AG09319 (cell line): ENCODE measurements around the gene STK39.

ENCODE experiments used
- DNase-seq: peaks from one replicate; pipeline ENCODE4 v3.0.0-alpha.2; 2010; ENCODE audit warnings: low read depth; ENCODE audit errors: extremely low read depth
- TF ChIP-seq, protein P1 (sequence below): IDR thresholded peaks from 2 replicates; pipeline ENCODE4 v1.5.1; 2011; ENCODE audit warnings: low read depth, mild to moderate bottlenecking, inconsistent platforms, low read length, moderate library complexity

STK39 gene

DNA sequence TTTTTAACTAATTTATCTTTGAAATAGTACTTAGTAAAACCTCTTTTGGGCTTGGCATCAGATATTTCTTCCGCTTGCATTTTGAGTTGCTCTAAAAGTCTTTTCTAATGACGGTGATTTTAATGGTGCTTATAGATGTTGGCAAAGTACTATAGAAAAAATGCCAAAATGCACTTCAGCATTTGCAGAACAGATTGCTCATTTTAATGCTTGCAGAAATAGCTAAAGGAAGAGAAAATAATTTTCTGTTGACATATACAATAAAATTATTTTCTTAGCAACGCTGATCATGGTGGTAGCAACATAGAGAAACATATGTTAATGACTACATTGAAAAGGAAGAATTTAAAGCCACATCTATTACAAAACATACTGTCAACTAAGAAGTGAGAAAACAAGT is 170.7 kb downstream of the STK39 start:
- DNase-seq, result no peak
- TF ChIP-seq, protein P1, sequence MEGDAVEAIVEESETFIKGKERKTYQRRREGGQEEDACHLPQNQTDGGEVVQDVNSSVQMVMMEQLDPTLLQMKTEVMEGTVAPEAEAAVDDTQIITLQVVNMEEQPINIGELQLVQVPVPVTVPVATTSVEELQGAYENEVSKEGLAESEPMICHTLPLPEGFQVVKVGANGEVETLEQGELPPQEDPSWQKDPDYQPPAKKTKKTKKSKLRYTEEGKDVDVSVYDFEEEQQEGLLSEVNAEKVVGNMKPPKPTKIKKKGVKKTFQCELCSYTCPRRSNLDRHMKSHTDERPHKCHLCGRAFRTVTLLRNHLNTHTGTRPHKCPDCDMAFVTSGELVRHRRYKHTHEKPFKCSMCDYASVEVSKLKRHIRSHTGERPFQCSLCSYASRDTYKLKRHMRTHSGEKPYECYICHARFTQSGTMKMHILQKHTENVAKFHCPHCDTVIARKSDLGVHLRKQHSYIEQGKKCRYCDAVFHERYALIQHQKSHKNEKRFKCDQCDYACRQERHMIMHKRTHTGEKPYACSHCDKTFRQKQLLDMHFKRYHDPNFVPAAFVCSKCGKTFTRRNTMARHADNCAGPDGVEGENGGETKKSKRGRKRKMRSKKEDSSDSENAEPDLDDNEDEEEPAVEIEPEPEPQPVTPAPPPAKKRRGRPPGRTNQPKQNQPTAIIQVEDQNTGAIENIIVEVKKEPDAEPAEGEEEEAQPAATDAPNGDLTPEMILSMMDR, result no peak

- TF ChIP-seq, protein P1, result no peak
- DNase-seq, result no peak
These were observed 171.9 kb downstream of the STK39 start for GRCh38 chr2:168075446-168075845.

DNA sequence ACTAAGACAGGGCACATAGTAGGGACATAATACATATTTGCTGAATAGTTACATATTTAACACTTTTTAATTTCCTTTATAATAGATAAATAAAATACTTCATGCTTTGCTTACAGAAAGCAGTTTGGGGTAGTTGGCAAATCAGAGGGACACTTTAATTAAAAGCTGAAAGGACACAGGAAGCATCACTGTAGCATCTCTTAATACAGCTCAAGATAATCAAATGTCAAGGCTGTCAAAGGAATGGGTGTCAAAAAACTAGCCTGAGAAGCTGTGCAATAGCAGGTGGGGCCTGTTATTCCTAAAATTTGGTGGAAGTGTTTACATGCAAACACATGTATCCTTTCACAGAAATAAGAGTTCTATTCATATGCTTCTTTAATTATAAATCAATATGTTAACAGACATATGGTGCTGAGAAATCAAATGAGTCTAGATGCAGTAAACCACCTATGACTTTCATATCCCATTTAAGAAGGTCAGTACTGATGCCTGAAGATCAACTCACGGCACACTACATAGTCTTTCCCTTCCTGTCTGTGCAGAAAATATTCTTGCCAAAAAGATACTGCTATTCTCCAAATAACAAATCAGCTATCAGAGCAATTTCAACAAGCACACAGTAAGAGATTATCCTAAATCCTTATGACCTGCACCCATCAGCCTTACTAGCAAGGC is 174.6 kb downstream of the STK39 start:
- DNase-seq, result no peak
- TF ChIP-seq, protein P1, result no peak

DNA sequence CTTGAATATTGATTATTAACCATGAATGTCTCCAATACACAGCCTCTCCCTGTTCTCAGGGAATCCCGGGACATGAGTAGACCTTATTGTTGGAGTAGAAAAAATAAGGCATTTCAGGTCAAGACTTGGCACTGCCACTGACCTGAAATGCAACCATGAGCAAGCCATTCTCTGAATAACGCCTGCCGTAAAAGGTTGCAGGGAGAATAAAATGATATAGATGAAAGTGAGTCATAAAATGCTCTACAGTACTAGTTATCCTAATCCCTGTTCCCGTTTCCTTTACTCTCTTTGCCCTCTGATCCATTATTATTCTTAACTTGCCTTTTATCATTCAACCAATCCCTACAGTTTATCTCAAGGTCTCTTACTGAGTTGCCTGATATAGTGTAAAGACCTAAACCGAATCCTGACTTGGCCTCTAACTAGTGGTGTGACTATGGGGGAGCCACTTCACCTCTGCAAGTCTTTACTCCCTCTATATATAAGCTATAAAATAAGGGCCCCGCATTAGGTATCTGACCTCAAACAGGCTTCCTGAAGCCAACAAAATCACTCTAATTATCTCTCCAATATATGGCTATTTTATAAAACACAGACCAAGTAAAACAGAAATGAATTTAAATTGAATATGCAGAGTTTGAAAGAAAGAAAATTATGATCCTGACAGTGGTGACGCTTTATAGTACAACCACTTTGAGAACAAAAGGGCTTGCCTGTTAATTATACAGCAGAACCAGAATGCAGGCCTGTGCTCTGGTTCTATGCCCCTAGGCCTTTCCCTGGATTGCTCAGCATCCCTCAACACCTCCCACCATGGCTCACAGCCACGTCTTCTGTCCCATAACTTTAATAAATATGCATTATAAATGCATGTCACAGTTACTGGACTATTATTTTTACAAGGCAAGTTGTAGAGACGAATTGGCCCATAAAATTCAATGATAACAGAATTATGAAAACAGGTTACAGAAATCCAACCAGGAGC is 183.1 kb downstream of the STK39 start:
- TF ChIP-seq, protein P1, result no peak
- no peak for DNase-seq

DNA sequence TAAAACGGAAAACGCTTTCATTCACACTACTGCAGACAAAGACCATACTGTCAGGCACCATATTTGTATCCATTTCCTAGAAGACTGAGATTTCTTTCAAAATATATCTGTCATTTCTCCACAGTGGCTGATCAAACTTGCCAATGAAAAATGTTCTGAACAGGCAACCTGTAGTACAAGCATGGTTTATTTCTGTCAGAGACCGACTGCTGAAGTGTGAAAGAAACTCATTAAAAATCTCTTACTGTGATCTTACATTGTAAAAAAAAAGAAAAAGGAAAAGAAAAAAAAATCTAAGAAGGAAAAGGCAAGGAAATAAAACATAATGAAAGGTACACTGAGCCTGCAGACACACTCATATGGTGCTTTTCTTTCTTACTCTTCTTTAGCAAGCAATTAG is 184.5 kb downstream of the STK39 start:
- no peak for DNase-seq
- TF ChIP-seq, protein P1, result no peak

GRCh38 chr2:168062054-168062453 is 185.3 kb downstream of the STK39 start:
- TF ChIP-seq, protein P1, result no peak
- DNase-seq, result no peak
